ENCODE measurements around the gene GNLY.

- TF ChIP-seq POLR2A (IDR thresholded peaks at IDR 0.05; ENCODE audit: low read length) (no peak), GATA1 (IDR thresholded peaks at IDR 0.05; ENCODE audit: low read depth, low read length) (no peak)
These were observed 27.5 kb downstream of the GNLY start for GRCh38 chr2:85721641-85722040.

Data from erythroblast (primary cell).